ENCODE data around the gene GOLGA7B. TPM values are rescaled to one million over a fixed set of nuclear protein-coding genes. Genes with fewer than 3 reads are reported as not detected.

Gene GOLGA7B
- total and polyA plus RNA-seq, 9 of the 15 experiments (the other 6 are each of a cell fraction or from before 2014, with no cell fraction given): 0.03 to 0.07 (median 0.04) TPM; not detected in 3

- TF ChIP-seq, protein P1, sequence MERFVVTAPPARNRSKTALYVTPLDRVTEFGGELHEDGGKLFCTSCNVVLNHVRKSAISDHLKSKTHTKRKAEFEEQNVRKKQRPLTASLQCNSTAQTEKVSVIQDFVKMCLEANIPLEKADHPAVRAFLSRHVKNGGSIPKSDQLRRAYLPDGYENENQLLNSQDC (CRISPR knock-in tag; IDR thresholded peaks at IDR 0.05): no peak
- no peak; the same call in 1 of the 2 replicates for TF ChIP-seq MAFK (IDR thresholded peaks at IDR 0.05; ENCODE audit: low read length)
- TF ChIP-seq DPF2 (IDR thresholded peaks at IDR 0.05): 0 out of 2 replicates have a peak, but pooled peaks have one; percentile 33
- 0 out of 2 replicates have a peak, but pooled peaks have one; percentile 11 for TF ChIP-seq ZEB2 (IDR thresholded peaks at IDR 0.05)
- 0 out of 2 replicates have a peak, but pooled peaks have one; percentile 14 for TF ChIP-seq MEF2D (tag; conservative IDR thresholded peaks at IDR 0.05; ENCODE audit: low read depth)
- TF ChIP-seq ZBTB40 (IDR thresholded peaks at IDR 0.05): 0 out of 2 replicates have a peak, but pooled peaks have one; percentile 15
- no peak for TF ChIP-seq ZBTB40 (CRISPR knock-in tag; IDR thresholded peaks at IDR 0.05)
- TF ChIP-seq SMARCE1 (IDR thresholded peaks at IDR 0.05): peak; percentile 48; the same call in 1 of the 2 replicates
- TF ChIP-seq BDP1 (IDR thresholded peaks at IDR 0.05; ENCODE audit: insufficient read depth, insufficient read length): no peak
- TF ChIP-seq NFE2 (IDR thresholded peaks at IDR 0.05; ENCODE audit: low read depth): peak; percentile 80
These were observed 36.9 kb upstream of the GOLGA7B start (continued) for GRCh38 chr10:97812696-97813095.

Data from K562 (cell line).